Astrocyte (in vitro differentiated cells and primary cell): ENCODE data around the gene PEBP1. TPM values are rescaled to one million over a fixed set of nuclear protein-coding genes. Genes with fewer than 3 reads are reported as not detected.
A peak's percentile ranks its signal among the peaks of the same experiment; 100 is the strongest.

Experiments
- DNase-seq: peaks from one replicate; pipeline ENCODE4 v3.0.0-alpha.2; 2010; ENCODE audit warnings: low read depth
- FAIRE-seq: peaks from 2 replicates; lab custom pipeline; 2011; peaks lifted over from hg19 to GRCh38; lab: Jason Lieb, UNC
- H2AFZ ChIP-seq: 2 replicates; pipeline ENCODE4 v1.6.0; 2012; ENCODE audit warnings: low read depth, low read length, inconsistent platforms
- H3K27ac ChIP-seq: 2 replicates; pipeline ENCODE4 v1.5.1; 2011; ENCODE audit warnings: low read depth, low read length, inconsistent platforms
- H3K27me3 ChIP-seq: 2 replicates; pipeline ENCODE4 v1.6.0; 2011; ENCODE audit warnings: low read length, inconsistent platforms; ENCODE audit not compliant: insufficient read depth
- H3K36me3 ChIP-seq: 2 replicates; pipeline ENCODE4 v1.5.1; 2011; ENCODE audit warnings: low read length, inconsistent platforms; ENCODE audit not compliant: insufficient read depth
- H3K4me1 ChIP-seq: 2 replicates; pipeline ENCODE4 v1.5.1; 2011; ENCODE audit warnings: low read length, inconsistent platforms; ENCODE audit not compliant: insufficient read depth
- H3K4me2 ChIP-seq: 2 replicates; pipeline ENCODE4 v1.6.0; 2012; ENCODE audit warnings: low read length, inconsistent platforms
- H3K4me3 ChIP-seq: 2 replicates; pipeline ENCODE4 v1.5.1; 2011; ENCODE audit warnings: low read depth, mild to moderate bottlenecking, low read length, inconsistent platforms; ENCODE audit not compliant: insufficient read depth
- H3K79me2 ChIP-seq: 2 replicates; pipeline ENCODE4 v1.6.0; 2012; ENCODE audit warnings: mild to moderate bottlenecking, low read length, inconsistent platforms; ENCODE audit not compliant: insufficient read depth
- H3K9ac ChIP-seq: 2 replicates; pipeline ENCODE4 v1.6.0; 2012; ENCODE audit warnings: mild to moderate bottlenecking, low read length, inconsistent platforms
- H3K9me3 ChIP-seq: 2 replicates; pipeline ENCODE4 v1.5.1; 2012; ENCODE audit warnings: low read depth, mild to moderate bottlenecking, low read length, inconsistent platforms; ENCODE audit not compliant: insufficient read depth
- H4K20me1 ChIP-seq: 2 replicates; pipeline ENCODE4 v1.6.0; 2012; ENCODE audit warnings: low read length, inconsistent platforms; ENCODE audit not compliant: insufficient read depth
- H3K27ac Mint-ChIP-seq: one replicate; pipeline ENCODE4 v1.8.0; 2021; ENCODE audit warnings: mild to moderate bottlenecking, mixed read lengths; ENCODE audit not compliant: unreplicated experiment
- H3K27me3 Mint-ChIP-seq: one replicate; pipeline ENCODE4 v1.8.0; 2021; ENCODE audit warnings: low read depth, mixed read lengths; ENCODE audit not compliant: unreplicated experiment
- H3K36me3 Mint-ChIP-seq: one replicate; pipeline ENCODE4 v1.8.0; 2021; ENCODE audit warnings: low read depth, mixed read lengths; ENCODE audit not compliant: unreplicated experiment
- H3K4me1 Mint-ChIP-seq: one replicate; pipeline ENCODE4 v1.8.0; 2021; ENCODE audit warnings: low read depth, mixed read lengths; ENCODE audit not compliant: unreplicated experiment
- H3K4me3 Mint-ChIP-seq: one replicate; pipeline ENCODE4 v1.8.0; 2021; ENCODE audit warnings: mild to moderate bottlenecking, moderate library complexity, mixed read lengths; ENCODE audit not compliant: unreplicated experiment
- H3K9me3 Mint-ChIP-seq: one replicate; pipeline ENCODE4 v1.8.0; 2021; ENCODE audit warnings: mild to moderate bottlenecking, mixed read lengths; ENCODE audit not compliant: unreplicated experiment
- CTCF ChIP-seq: IDR thresholded peaks from 2 replicates; pipeline ENCODE4 v1.5.1; 2011; ENCODE audit warnings: low read depth, mild to moderate bottlenecking, inconsistent platforms, low read length, moderate library complexity; ENCODE audit not compliant: insufficient read depth
- EZH2 ChIP-seq: IDR thresholded peaks from 2 replicates; pipeline ENCODE4 v1.6.1; 2012; ENCODE audit warnings: mild to moderate bottlenecking, low read length, inconsistent platforms; ENCODE audit not compliant: insufficient read depth
- total RNA-seq: library from RNA; stranded (reverse); gene quantifications from 2 replicates; pipeline ENCODE4 v1.2.1, GENCODE V29; 2021

Gene PEBP1
- total RNA-seq, 1 donor from 2014 or later: 160 TPM

GRCh38 chr12:118136559-118137003, 657 bp downstream of the PEBP1 start:
- H3K9ac ChIP-seq: peak overlapping the region; percentile 97
- peaks cover 8% of the 10 kb centered on the region for H3K4me1 Mint-ChIP-seq
- peak overlapping the region; percentile 86 for H3K27ac Mint-ChIP-seq
- FAIRE-seq (no peak), DNase-seq (peak; percentile 45)
- H3K27me3 Mint-ChIP-seq: no peaks in the 10 kb centered on the region
- peaks cover 35% of the 10 kb centered on the region for H3K79me2 ChIP-seq
- TF ChIP-seq EZH2 (no peak), CTCF (no peak)
- H3K27me3 ChIP-seq: no peaks in the 10 kb centered on the region
- peak overlapping the region; percentile 79 for H3K4me3 ChIP-seq
- H3K9me3 Mint-ChIP-seq: no peaks in the 10 kb centered on the region
- peaks cover 16% of the 10 kb centered on the region for H3K36me3 ChIP-seq
- peak overlapping the region; percentile 66 for H3K27ac ChIP-seq
- H3K4me2 ChIP-seq: peak overlapping the region; percentile 94
- peaks cover 8% of the 10 kb centered on the region for H3K4me1 ChIP-seq
- H3K9me3 ChIP-seq: no peaks in the 10 kb centered on the region
- peak overlapping the region; percentile 95 for H2AFZ ChIP-seq
- H3K4me3 Mint-ChIP-seq: peak overlapping the region; percentile 94
- peaks cover 8% of the 10 kb centered on the region for H3K36me3 Mint-ChIP-seq
- H4K20me1 ChIP-seq: peaks cover 15% of the 10 kb centered on the region

GRCh38 chr12:118137148-118137678, 1.3 kb downstream of the PEBP1 start:
- no peaks in the 10 kb centered on the region for H3K9me3 Mint-ChIP-seq
- peak overlapping the region; percentile 95 for H2AFZ ChIP-seq
- H3K27ac Mint-ChIP-seq: peak overlapping the region; percentile 86
- peaks cover 11% of the 10 kb centered on the region for H3K36me3 Mint-ChIP-seq
- peaks cover 15% of the 10 kb centered on the region for H4K20me1 ChIP-seq
- H3K4me1 Mint-ChIP-seq: peaks cover 8% of the 10 kb centered on the region
- H3K27me3 ChIP-seq: no peaks in the 10 kb centered on the region
- H3K9me3 ChIP-seq: no peaks in the 10 kb centered on the region
- H3K79me2 ChIP-seq: peaks cover 35% of the 10 kb centered on the region
- no peaks in the 10 kb centered on the region for H3K27me3 Mint-ChIP-seq
- peak overlapping the region; percentile 94 for H3K4me3 Mint-ChIP-seq
- H3K4me3 ChIP-seq: peak overlapping the region; percentile 79
- peak overlapping the region; percentile 66 for H3K27ac ChIP-seq
- H3K36me3 ChIP-seq: peaks cover 16% of the 10 kb centered on the region
- peak overlapping the region; percentile 97 for H3K9ac ChIP-seq
- no peak for TF ChIP-seq CTCF
- TF ChIP-seq EZH2: no peak
- FAIRE-seq: no peak
- DNase-seq: no peak
- peaks cover 8% of the 10 kb centered on the region for H3K4me1 ChIP-seq
- peak overlapping the region; percentile 94 for H3K4me2 ChIP-seq

- H3K27me3 Mint-ChIP-seq: no peaks in the 10 kb centered on the region
- no peak for TF ChIP-seq EZH2
- no peak for TF ChIP-seq CTCF
- Histone ChIP-seq H3K27me3 (no peaks in the 10 kb centered on the region), H3K79me2 (peaks cover 31% of the 10 kb centered on the region), H3K36me3 (peaks cover 37% of the 10 kb centered on the region), H3K4me1 (peaks cover 8% of the 10 kb centered on the region), H3K4me2 (no peak overlapping the region), H3K27ac (no peak overlapping the region), H4K20me1 (peaks cover 24% of the 10 kb centered on the region), H3K9me3 (no peaks in the 10 kb centered on the region), H3K4me3 (no peak overlapping the region), H2AFZ (no peak overlapping the region), H3K9ac (no peak overlapping the region)
- FAIRE-seq (no peak), DNase-seq (no peak)
- no peak overlapping the region for H3K4me3 Mint-ChIP-seq
- H3K36me3 Mint-ChIP-seq: peaks cover 21% of the 10 kb centered on the region
- peaks cover 8% of the 10 kb centered on the region for H3K4me1 Mint-ChIP-seq
- H3K9me3 Mint-ChIP-seq: no peaks in the 10 kb centered on the region
- H3K27ac Mint-ChIP-seq: no peak overlapping the region
These were observed 4.9 kb downstream of the PEBP1 start for GRCh38 chr12:118140825-118141224.
